Activated CD8-positive, alpha-beta memory T cell treated with anti-CD3 and anti-CD28 coated beads for 24 hours (primary cell): ENCODE measurements around the gene FRG2.
A peak's percentile ranks its signal among the peaks of the same experiment; 100 is the strongest.
"Not testable (repeated sequence)": the region's sequence is repeated elsewhere in the genome, so short reads cannot be mapped to it uniquely, and the experiment has no call there.

Experiments used
- DNase-seq: peaks from one replicate; pipeline ENCODE4 v3.0.0-alpha.2; 2020

The FRG2 gene

DNA sequence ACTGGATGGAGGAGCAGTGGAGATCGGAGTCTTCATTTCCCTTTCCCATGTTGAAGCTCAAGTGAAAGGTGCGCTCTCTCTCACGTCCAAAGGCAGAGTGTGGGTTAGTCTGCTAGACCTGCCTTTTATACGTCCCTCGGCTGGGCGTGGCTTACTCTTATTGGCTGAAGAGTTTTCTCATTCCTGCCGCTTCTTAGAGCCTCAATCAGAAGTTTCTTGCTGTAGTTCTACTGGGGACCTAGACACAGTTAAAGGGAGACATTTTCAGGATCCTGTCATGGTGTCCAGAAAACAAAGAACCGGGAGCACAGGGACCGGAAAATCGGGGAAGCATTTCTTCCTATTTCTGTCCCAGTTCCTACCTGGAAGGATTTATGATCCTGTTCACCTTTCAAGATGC lies at the start of gene FRG2:
Gene FRG2 (minus strand): TSS at position 101 of the 400 bp plus-strand sequence. CDS start 52 bp downstream, at position 49.
- DNase-seq = not testable (repeated sequence)

DNA sequence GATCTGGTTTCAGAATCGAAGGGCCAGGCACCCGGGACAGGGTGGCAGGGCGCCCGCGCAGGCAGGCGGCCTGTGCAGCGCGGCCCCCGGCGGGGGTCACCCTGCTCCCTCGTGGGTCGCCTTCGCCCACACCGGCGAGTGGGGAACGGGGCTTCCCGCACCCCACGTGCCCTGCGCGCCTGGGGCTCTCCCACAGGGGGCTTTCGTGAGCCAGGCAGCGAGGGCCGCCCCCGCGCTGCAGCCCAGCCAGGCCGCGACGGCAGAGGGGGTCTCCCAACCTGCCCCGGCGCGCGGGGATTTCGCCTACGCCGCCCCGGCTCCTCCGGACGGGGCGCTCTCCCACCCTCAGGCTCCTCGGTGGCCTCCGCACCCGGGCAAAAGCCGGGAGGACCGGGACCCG lies 41.3 kb upstream of the FRG2 start:
- DNase-seq = not testable (repeated sequence)

- DNase-seq = not testable (repeated sequence)
These were observed 37.7 kb upstream of the FRG2 start for GRCh38 chr4:190064805-190065204.

GRCh38 chr4:190064342-190064741 lies 37.3 kb upstream of the FRG2 start, which contains the start of gene DBET:
Gene DBET (plus strand): TSS chr4:190064502.
- DNase-seq = not testable (repeated sequence)

- not testable (repeated sequence) for DNase-seq
These were observed 31.9 kb upstream of the FRG2 start for GRCh38 chr4:190058997-190059396.

- DNase-seq = not testable (repeated sequence)
These were observed 22.6 kb upstream of the FRG2 start for GRCh38 chr4:190049378-190050239.

- DNase-seq = not testable (repeated sequence)
These were observed 20.6 kb upstream of the FRG2 start for GRCh38 chr4:190047627-190048026.

GRCh38 chr4:190040873-190041272 lies 13.8 kb upstream of the FRG2 start:
- not testable (repeated sequence) for DNase-seq

GRCh38 chr4:190037704-190038388 lies 10.8 kb upstream of the FRG2 start:
- DNase-seq = not testable (repeated sequence)

DNA sequence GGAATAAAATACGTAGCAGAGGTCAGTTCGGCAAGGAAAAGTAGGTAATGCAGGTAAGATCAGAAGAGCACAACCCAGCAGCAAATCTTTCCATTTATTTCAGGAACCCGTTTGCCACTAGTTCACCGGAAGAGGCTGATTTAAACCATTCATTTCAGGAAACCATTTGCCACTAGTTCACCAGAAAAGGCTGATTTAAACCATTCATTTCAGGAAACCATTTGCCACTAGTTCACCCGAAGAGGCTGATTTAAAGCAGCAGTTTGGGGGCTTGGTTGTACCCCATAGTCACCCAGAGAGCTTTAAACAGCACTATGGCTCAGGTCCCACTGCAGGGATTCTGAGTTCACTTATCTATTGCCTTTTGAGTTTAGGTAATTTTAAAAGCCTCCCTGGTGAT lies 4.2 kb upstream of the FRG2 start:
- DNase-seq = not testable (repeated sequence)

DNA sequence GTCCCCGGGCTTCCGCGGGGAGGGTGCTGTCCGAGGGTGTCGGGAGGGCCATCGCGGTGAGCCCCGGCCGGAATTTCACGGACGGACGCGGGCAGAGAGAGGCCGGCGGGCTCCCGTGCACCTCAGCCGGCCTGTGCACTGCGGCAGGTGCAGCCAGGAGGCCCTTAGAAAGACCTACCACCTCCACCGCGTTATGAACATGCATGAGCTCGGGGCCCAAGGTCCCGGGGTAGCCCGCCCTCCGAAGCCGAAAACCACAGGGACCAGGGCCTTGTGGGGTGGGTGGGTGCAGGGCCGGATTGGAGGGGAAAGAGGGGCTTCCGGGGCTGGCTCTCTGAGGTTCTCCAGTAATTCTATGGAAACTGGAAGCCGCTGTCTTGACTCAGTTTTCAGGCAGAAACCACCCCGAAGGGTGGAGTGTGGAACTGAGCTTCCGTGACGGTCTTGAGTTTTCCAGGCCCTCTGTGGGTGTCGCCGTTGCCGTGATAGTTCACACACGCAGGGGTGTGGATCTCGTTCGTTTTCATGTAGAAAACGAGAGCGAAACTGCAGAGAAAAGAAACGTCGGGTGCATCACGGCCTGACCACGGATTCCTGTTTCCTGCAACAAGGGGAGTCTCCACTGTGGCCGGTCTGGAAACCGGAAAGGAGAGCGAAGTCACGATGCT lies 4.3 kb downstream of the FRG2 start:
- DNase-seq = peak; percentile 64

DNA sequence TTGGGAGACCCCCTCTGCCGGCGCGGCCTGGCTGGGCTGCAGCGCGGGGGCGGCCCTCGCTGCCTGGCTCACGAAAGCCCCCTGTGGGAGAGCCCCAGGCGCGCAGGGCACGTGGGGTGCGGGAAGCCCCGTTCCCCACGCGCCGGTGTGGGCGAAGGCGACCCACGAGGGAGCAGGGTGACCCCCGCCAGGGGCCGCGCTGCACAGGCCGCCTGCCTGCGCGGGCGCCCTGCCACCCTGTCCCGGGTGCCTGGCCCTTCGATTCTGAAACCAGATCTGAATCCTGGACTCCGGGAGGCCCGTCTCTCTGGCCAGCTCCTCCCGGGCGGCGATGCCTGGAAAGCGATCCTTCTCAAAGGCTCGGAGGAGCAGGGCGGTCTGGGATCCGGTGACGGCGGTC lies 5.1 kb downstream of the FRG2 start:
- DNase-seq = not testable (repeated sequence)

- DNase-seq = peak; percentile 83
These were observed 6.0 kb downstream of the FRG2 start for GRCh38 chr4:190020790-190021717.

DNA sequence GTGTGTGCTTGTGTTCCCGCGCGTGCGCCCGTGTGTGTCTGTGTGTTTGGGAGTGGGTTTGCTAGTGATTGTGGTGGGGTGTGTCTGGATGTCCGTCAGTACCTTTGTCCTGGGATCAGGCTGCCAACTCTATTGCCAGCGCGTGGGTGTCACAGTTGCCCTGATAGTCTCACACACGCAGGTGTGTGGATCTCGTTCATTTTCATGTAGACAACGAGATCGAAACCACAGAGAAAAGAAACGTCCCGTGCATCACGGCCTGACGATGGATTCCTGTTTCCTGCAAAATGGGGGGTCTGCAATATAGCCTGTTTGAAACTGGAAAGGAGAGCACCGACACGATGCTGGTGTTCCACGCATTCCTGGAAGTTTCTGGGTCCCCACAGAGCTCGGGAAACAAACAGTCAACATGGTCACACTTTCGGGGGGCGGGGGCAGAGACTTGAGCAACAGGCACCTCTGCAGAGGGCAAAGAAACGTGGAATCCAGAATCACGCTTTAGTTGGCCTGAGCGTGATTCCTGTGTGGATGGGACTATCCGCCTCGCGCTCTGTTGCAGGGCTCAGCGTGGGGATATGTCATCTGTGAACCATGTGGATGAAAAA lies 7.1 kb downstream of the FRG2 start:
- DNase-seq = not testable (repeated sequence)

GRCh38 chr4:190019023-190019858 lies 7.8 kb downstream of the FRG2 start:
- peak; percentile 59 for DNase-seq

- DNase-seq = no peak
These were observed 8.7 kb downstream of the FRG2 start for GRCh38 chr4:190018201-190018920.

GRCh38 chr4:190017357-190018200 lies 9.5 kb downstream of the FRG2 start:
- no peak for DNase-seq

DNA sequence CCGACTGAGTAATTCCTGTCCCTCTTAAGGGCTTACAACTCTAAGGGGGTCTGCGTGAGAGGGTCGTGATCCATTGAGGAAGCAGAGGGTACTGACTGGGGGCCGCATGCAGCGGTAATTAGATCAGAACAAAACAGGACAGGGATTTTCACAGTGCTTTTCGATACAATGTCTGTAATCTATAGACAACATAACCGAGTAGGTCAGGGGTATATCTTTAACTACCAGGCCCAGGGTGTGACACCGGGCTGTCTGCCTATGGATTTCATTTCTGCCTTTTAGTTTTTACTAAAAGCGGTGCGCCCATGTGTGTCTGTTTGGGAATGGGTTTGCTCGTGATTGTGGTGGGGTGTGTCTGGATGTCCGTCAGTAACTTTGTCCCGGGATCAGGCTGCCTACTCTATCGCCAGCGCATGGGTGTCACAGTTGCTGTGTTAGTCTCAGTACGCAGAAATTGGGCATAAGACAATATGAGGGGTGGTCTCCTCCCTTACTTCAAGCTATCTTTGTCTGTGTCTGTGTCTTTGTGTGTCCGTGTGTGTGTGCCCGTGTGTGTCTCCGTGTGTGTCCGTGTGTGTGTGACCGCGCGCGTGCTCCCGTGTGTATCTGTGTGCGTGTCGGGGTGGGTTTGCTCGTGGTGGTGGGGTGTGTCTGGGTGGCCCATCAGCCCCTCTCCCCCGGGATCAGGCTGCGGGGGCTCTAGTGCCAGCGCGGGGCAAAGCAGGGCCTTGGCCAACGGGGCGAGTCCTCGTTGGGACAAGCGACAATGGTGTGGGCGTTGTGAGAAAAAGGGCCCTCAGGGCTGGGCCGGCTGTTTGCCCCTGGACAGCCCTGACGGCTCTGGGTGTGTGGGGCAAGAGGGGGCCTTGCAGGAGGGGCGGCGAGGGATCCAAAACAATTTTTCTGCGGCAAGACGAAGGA lies 10.4 kb downstream of the FRG2 start:
- DNase-seq = no peak
